Mammary epithelial cell (primary cell): ENCODE measurements around the gene EIF4G2.

Source experiments
- CTCF ChIP-seq, 2 donors: IDR thresholded peaks in 1 of 2; conservative IDR thresholded peaks in 1 of 2; 2 replicates each; pipeline ENCODE4 v1.5.1; 2011 to 2012; ENCODE audit warnings: inconsistent platforms in 2 of 2, low read length in 2 of 2, mild to moderate bottlenecking in 2 of 2, control low read depth in 1 of 2, low read depth in 1 of 2; ENCODE audit not compliant: insufficient read depth in 1 of 2; ENCODE audit errors: extremely low read depth in 1 of 2
- EZH2 ChIP-seq: IDR thresholded peaks from 2 replicates; pipeline ENCODE4 v1.6.1; 2012; ENCODE audit warnings: low read length, inconsistent platforms, borderline replicate concordance

- no peak for TF ChIP-seq CTCF (conservative IDR thresholded peaks at IDR 0.05 in 1 of 2, IDR thresholded peaks at IDR 0.05 in 1 of 2; ENCODE audit: extremely low read depth in 1 of 2, insufficient read depth in 1 of 2, low read depth in 1 of 2, low read length in 2 of 2)
- no peak for TF ChIP-seq EZH2
Measured at GRCh38 chr11:10761085-10761698, 47.5 kb downstream of the EIF4G2 start.
